Dendritic cell treated with granulocyte-macrophage colony-stimulating factor and Interleukin-4, amounts not matched to agents 40 ng/mL and 50 ng/mL, for 4 days (primary cell): ENCODE measurements around the gene AQP2.
"Not testable (repeated sequence)": the region's sequence is repeated elsewhere in the genome, so short reads cannot be mapped to it uniquely, and the experiment has no call there.

Experiments used
- H3K27ac Mint-ChIP-seq: one replicate; pipeline ENCODE4 v1.8.0; 2022; ENCODE audit warnings: mild to moderate bottlenecking, mixed read lengths
- H3K27me3 Mint-ChIP-seq: one replicate; pipeline ENCODE4 v1.8.0; 2022; ENCODE audit warnings: mild to moderate bottlenecking, mixed read lengths
- H3K36me3 Mint-ChIP-seq: one replicate; pipeline ENCODE4 v1.8.0; 2022; ENCODE audit warnings: low read depth, mixed read lengths
- H3K4me1 Mint-ChIP-seq: one replicate; pipeline ENCODE4 v1.8.0; 2022; ENCODE audit warnings: low read depth, mixed read lengths
- H3K4me3 Mint-ChIP-seq: one replicate; pipeline ENCODE4 v1.8.0; 2022; ENCODE audit warnings: mild to moderate bottlenecking, moderate library complexity, mixed read lengths
- H3K9me3 Mint-ChIP-seq: one replicate; pipeline ENCODE4 v1.8.0; 2022; ENCODE audit warnings: mixed read lengths
- intact Hi-C: fragments of 100-400 bp; cut with micrococcal nuclease; formaldehyde crosslinking; loops from one replicate; pipeline ENCODE4 v1.15.0; 2022

Gene AQP2

GRCh38 chr12:49980501-49981349, 30.2 kb downstream of the AQP2 start:
- intact Hi-C loops = no loop called here
- Mint-ChIP-seq H3K36me3 (no peaks in the 10 kb centered on the region), H3K4me3 (no peak overlapping the region), H3K4me1 (peaks cover 90% of the 10 kb centered on the region), H3K9me3 (no peaks in the 10 kb centered on the region), H3K27ac (peak overlapping the region; percentile 93), H3K27me3 (no peaks in the 10 kb centered on the region)

GRCh38 chr12:49982246-49983087, 31.9 kb downstream of the AQP2 start:
- H3K4me3 Mint-ChIP-seq = peak overlapping the region; percentile 51
- H3K27me3 Mint-ChIP-seq = no peaks in the 10 kb centered on the region
- H3K36me3 Mint-ChIP-seq = no peaks in the 10 kb centered on the region
- no peaks in the 10 kb centered on the region for H3K9me3 Mint-ChIP-seq
- peak overlapping the region; percentile 93 for H3K27ac Mint-ChIP-seq
- intact Hi-C loops = loop anchor here (1.0 kb wide), 1 partner anchor 8 kb away; no protein-coding TSS in a partner anchor
- H3K4me1 Mint-ChIP-seq = peaks cover 89% of the 10 kb centered on the region

DNA sequence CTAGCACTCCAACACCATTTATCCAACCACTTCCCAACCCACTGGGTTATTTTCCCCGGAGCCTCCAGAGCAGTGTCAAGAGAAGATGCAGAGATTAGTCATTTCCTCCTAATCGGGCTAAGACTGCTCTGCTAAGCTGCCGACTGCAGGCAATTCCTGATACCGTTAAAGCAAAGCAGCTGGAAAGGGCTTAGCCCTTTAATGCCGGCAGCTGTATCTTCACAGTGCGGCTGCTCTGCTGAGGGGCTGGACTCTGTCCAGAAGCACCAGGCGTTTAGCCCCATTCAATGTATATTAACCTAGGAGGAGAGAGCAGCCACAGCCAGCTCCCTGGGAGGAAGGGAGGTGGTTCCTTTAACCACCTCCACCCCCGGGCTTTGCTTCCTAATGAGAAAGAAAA, 33.4 kb downstream of the AQP2 start:
- peaks cover 93% of the 10 kb centered on the region for H3K4me1 Mint-ChIP-seq

GRCh38 chr12:49984476-49985359, 34.2 kb downstream of the AQP2 start:
- no peak overlapping the region for H3K4me3 Mint-ChIP-seq
- H3K27ac Mint-ChIP-seq = peak overlapping the region; percentile 93
- peaks cover 7% of the 10 kb centered on the region for H3K36me3 Mint-ChIP-seq
- H3K4me1 Mint-ChIP-seq = peaks cover 91% of the 10 kb centered on the region
- H3K9me3 Mint-ChIP-seq = no peaks in the 10 kb centered on the region
- no peaks in the 10 kb centered on the region for H3K27me3 Mint-ChIP-seq
- intact Hi-C loops = no loop called here

More for the DNA sequence above, 33.4 kb downstream of the AQP2 start:
- Mint-ChIP-seq H3K27me3 (no peaks in the 10 kb centered on the region), H3K36me3 (peaks cover 7% of the 10 kb centered on the region), H3K27ac (peak overlapping the region; percentile 93), H3K4me3 (peak overlapping the region; percentile 45), H3K9me3 (no peaks in the 10 kb centered on the region)
- intact Hi-C loops = no loop called here

DNA sequence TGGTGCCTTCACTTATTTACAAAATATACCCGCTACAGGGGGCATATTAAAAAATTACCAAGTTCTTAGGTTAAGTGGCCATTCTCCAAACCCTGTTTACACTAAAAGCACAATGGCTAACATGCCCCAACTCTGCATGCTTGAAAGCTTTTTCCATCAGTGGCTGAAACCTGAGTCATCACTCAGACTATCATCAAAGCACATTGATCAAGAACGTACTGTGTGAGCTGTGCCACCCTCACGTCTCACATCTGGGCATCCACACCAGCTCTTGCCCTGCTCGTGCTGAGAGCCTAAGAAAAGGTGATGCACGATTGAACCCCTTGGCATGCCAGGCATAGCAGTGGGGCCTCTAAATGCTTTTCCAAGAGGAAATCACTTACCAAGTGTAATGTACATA, 35.4 kb downstream of the AQP2 start:
- peaks cover 88% of the 10 kb centered on the region for H3K4me1 Mint-ChIP-seq
- no peaks in the 10 kb centered on the region for H3K27me3 Mint-ChIP-seq
- H3K36me3 Mint-ChIP-seq = peaks cover 7% of the 10 kb centered on the region
- H3K27ac Mint-ChIP-seq = peak overlapping the region; percentile 51
- H3K9me3 Mint-ChIP-seq = no peaks in the 10 kb centered on the region
- H3K4me3 Mint-ChIP-seq = no peak overlapping the region
- intact Hi-C loops = no loop called here

DNA sequence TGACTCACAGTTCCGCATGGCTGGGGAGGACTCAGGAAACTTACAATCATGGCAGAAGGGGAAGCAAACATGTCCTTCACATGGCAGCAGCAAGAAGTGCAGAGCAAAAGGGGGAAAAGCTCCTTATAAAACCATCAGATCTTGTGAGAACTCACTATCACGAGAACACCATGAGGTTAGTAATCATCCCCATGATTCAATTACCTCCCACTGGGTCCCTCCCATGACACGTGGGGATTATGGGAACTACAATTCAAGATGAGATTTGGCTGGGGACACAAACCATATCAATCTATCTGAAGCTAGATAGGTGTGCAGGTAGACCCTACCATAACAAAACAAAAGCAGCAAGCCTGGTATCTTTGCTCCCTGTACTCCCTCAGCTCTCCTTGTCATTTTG, 35.9 kb downstream of the AQP2 start:
- Mint-ChIP-seq H3K4me1 (peaks cover 83% of the 10 kb centered on the region), H3K27ac (peak overlapping the region; percentile 51)
- H3K36me3 Mint-ChIP-seq, H3K4me3 Mint-ChIP-seq, intact Hi-C loops, H3K9me3 Mint-ChIP-seq, H3K27me3 Mint-ChIP-seq: not testable (repeated sequence)

- intact Hi-C loops = no loop called here
- peak overlapping the region; percentile 51 for H3K27ac Mint-ChIP-seq
Measured at GRCh38 chr12:49987625-49988303, 37.2 kb downstream of the AQP2 start.

DNA sequence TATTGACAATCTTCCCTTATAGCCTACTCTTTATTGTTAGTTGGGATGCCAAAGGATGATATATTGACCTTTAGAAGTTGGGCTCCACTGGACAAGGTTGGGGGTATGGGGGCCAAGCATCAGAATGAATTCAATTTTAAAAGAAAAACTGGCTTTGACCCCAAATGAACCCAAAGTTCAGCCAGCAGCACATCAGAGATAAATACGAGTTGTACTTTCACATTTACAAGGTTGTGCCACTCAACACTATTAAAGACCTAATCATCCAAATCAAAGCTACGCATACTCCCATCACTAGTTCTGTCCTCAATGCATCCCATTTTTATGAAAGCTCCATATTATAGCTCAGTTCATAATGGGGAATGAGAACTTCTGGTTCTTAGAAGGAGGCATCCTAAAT, 38.9 kb downstream of the AQP2 start:
- H3K9me3 Mint-ChIP-seq, H3K27me3 Mint-ChIP-seq, H3K27ac Mint-ChIP-seq, H3K4me3 Mint-ChIP-seq, intact Hi-C loops: not testable (repeated sequence)
- H3K36me3 Mint-ChIP-seq = peaks cover 37% of the 10 kb centered on the region
- H3K4me1 Mint-ChIP-seq = peaks cover 63% of the 10 kb centered on the region

More at GRCh38 chr12:49987625-49988303, 37.2 kb downstream of the AQP2 start:
- peaks cover 73% of the 10 kb centered on the region for H3K4me1 Mint-ChIP-seq
- no peak overlapping the region for H3K4me3 Mint-ChIP-seq
- no peaks in the 10 kb centered on the region for H3K27me3 Mint-ChIP-seq
- peaks cover 21% of the 10 kb centered on the region for H3K36me3 Mint-ChIP-seq
- no peaks in the 10 kb centered on the region for H3K9me3 Mint-ChIP-seq

GRCh38 chr12:49990273-49990672, 39.7 kb downstream of the AQP2 start:
- no peaks in the 10 kb centered on the region for H3K9me3 Mint-ChIP-seq
- peaks cover 46% of the 10 kb centered on the region for H3K36me3 Mint-ChIP-seq
- peak overlapping the region; percentile 52 for H3K27ac Mint-ChIP-seq
- no peak overlapping the region for H3K4me3 Mint-ChIP-seq
- H3K27me3 Mint-ChIP-seq = no peaks in the 10 kb centered on the region
- H3K4me1 Mint-ChIP-seq = peaks cover 54% of the 10 kb centered on the region
- intact Hi-C loops = no loop called here

DNA sequence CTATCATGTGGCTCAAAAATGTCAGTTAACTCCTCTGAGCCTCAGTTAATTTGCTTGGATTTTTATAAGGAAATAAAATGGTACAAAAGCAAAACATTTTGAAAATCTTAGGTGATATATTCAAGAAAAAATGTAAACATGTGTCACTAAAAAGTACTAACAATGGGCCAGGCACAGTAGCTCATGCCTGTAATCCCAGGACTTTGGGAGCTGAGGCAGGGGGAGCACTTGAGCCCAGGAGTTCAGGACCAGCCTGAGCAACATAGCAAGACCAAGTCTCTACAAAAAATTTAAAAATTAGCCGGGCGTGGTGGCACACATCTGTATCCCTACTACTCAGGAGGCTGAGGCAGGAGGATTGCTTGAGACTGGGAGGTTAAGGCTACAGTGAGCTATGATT, 47.9 kb downstream of the AQP2 start:
- Mint-ChIP-seq H3K4me3 (no peak overlapping the region), H3K27ac (no peak overlapping the region), H3K36me3 (peaks cover 85% of the 10 kb centered on the region), H3K9me3 (no peaks in the 10 kb centered on the region), H3K27me3 (no peaks in the 10 kb centered on the region), H3K4me1 (no peaks in the 10 kb centered on the region)
- intact Hi-C loops = no loop called here

- Mint-ChIP-seq H3K9me3 (no peaks in the 10 kb centered on the region), H3K4me3 (no peak overlapping the region), H3K27me3 (no peaks in the 10 kb centered on the region), H3K4me1 (peaks cover 5% of the 10 kb centered on the region), H3K27ac (no peak overlapping the region), H3K36me3 (peaks cover 61% of the 10 kb centered on the region)
- intact Hi-C loops = no loop called here
Measured at GRCh38 chr12:50003595-50003994, 53.1 kb downstream of the AQP2 start.

GRCh38 chr12:50004696-50005095, 54.2 kb downstream of the AQP2 start:
- no peaks in the 10 kb centered on the region for H3K27me3 Mint-ChIP-seq
- peaks cover 8% of the 10 kb centered on the region for H3K4me1 Mint-ChIP-seq
- intact Hi-C loops = no loop called here
- no peak overlapping the region for H3K27ac Mint-ChIP-seq
- H3K4me3 Mint-ChIP-seq = no peak overlapping the region
- H3K9me3 Mint-ChIP-seq = no peaks in the 10 kb centered on the region
- H3K36me3 Mint-ChIP-seq = peaks cover 56% of the 10 kb centered on the region

GRCh38 chr12:50005175-50005574, 54.6 kb downstream of the AQP2 start:
- Mint-ChIP-seq H3K27me3 (no peaks in the 10 kb centered on the region), H3K36me3 (peaks cover 53% of the 10 kb centered on the region), H3K9me3 (no peaks in the 10 kb centered on the region), H3K27ac (no peak overlapping the region), H3K4me1 (peaks cover 10% of the 10 kb centered on the region), H3K4me3 (no peak overlapping the region)
- intact Hi-C loops = no loop called here
